ENCODE measurements around the gene F2RL2. TPM values are rescaled to one million over a fixed set of nuclear protein-coding genes. Genes with fewer than 3 reads are reported as not detected.

F2RL2 gene
- total RNA-seq, 1 experiment from 2014 or later, result 0.13 TPM

DNA sequence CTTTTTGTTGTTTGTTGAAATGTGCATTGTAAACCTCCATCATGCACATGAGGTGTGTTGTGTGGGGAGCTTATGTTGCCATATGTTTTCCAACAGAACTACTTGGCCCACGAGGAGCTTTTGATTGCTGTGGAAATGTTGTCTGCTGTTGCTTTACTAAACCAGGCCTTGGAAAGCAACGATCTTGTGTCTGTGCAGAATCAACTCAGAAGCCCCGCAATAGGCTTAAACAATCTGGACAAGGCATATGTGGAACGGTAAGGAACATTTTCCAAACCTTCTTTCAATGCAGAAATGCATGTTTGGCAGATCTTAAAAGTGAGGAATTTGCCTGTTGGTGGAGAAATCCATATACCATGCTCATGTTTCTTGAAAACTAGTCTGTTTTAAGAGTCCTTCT, 22.5 kb downstream of the F2RL2 start:
- Histone ChIP-seq H3K36me3 (ENCODE audit: control insufficient read depth, insufficient read depth, low read length) (no peaks in the 10 kb centered on the region), H3K9me3 (ENCODE audit: control insufficient read depth, insufficient read depth, low read depth, low read length) (no peaks in the 10 kb centered on the region), H3K27me3 (ENCODE audit: control insufficient read depth, insufficient read depth, low read length) (no peaks in the 10 kb centered on the region), H3K4me1 (ENCODE audit: control insufficient read depth, insufficient read depth, low read length) (no peaks in the 10 kb centered on the region), H3K27ac (ENCODE audit: low read length) (no peak overlapping the region), H3K4me3 (ENCODE audit: low read depth in 2 of 2, low read length in 2 of 2) (no peak overlapping the region)
- no peak for DNase-seq (ENCODE audit: low read depth, low spot score)
- ChIA-PET CTCF (no interaction called here), POLR2A (no interaction called here)
- BruUV-seq (replicated peaks), result no TSS peak
- intact Hi-C loops (cut with micrococcal nuclease; ENCODE audit: unreplicated experiment), result loop anchor here (1.0 to 10.0 kb wide), 3 partner anchors 41 to 414 kb away; no protein-coding TSS in a partner anchor
- ATAC-seq, result no peak
- TF ChIP-seq, protein P1, sequence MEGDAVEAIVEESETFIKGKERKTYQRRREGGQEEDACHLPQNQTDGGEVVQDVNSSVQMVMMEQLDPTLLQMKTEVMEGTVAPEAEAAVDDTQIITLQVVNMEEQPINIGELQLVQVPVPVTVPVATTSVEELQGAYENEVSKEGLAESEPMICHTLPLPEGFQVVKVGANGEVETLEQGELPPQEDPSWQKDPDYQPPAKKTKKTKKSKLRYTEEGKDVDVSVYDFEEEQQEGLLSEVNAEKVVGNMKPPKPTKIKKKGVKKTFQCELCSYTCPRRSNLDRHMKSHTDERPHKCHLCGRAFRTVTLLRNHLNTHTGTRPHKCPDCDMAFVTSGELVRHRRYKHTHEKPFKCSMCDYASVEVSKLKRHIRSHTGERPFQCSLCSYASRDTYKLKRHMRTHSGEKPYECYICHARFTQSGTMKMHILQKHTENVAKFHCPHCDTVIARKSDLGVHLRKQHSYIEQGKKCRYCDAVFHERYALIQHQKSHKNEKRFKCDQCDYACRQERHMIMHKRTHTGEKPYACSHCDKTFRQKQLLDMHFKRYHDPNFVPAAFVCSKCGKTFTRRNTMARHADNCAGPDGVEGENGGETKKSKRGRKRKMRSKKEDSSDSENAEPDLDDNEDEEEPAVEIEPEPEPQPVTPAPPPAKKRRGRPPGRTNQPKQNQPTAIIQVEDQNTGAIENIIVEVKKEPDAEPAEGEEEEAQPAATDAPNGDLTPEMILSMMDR (IDR thresholded peaks at IDR 0.05), result no peak
- TF ChIP-seq, protein P2, sequence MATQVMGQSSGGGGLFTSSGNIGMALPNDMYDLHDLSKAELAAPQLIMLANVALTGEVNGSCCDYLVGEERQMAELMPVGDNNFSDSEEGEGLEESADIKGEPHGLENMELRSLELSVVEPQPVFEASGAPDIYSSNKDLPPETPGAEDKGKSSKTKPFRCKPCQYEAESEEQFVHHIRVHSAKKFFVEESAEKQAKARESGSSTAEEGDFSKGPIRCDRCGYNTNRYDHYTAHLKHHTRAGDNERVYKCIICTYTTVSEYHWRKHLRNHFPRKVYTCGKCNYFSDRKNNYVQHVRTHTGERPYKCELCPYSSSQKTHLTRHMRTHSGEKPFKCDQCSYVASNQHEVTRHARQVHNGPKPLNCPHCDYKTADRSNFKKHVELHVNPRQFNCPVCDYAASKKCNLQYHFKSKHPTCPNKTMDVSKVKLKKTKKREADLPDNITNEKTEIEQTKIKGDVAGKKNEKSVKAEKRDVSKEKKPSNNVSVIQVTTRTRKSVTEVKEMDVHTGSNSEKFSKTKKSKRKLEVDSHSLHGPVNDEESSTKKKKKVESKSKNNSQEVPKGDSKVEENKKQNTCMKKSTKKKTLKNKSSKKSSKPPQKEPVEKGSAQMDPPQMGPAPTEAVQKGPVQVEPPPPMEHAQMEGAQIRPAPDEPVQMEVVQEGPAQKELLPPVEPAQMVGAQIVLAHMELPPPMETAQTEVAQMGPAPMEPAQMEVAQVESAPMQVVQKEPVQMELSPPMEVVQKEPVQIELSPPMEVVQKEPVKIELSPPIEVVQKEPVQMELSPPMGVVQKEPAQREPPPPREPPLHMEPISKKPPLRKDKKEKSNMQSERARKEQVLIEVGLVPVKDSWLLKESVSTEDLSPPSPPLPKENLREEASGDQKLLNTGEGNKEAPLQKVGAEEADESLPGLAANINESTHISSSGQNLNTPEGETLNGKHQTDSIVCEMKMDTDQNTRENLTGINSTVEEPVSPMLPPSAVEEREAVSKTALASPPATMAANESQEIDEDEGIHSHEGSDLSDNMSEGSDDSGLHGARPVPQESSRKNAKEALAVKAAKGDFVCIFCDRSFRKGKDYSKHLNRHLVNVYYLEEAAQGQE (IDR thresholded peaks at IDR 0.05; ENCODE audit: insufficient read depth in 1 of 2, low read depth in 2 of 2, low read length in 1 of 2), result no peak
- TF ChIP-seq POLR2AphosphoS5 (IDR thresholded peaks at IDR 0.05; ENCODE audit: low read depth, low read length) (no peak), SIN3A (IDR thresholded peaks at IDR 0.05; ENCODE audit: borderline replicate concordance, insufficient read depth, low read depth, low read length) (no peak), TCF7L2 (IDR thresholded peaks at IDR 0.05; ENCODE audit: low read depth, low read length) (no peak)
- in situ Hi-C loops (cut with HindIII; ENCODE audit: low pct_unique_long_range_greater_than_20kb, low sequenced_read_pairs), result no loop called here

DNA sequence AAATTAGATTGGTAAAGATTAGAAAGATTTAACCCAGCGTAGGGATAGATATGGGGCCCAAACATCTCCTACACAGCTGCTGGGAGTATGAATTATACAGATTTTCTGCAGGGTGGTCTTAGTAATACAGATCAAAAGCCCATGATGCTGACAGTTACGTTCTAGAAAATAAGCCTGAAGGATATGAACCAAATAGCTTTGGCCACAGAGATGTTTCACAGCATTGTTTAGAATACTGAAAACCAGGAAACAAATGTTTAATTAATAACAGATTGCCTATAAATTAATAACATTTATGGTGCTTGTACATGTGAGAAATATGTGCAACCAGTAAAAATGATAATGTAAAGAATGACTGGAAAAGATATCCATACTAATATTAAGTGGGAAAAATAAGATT, 24.7 kb downstream of the F2RL2 start:
- H3K27ac ChIP-seq (ENCODE audit: low read length), result no peak overlapping the region
- TF ChIP-seq SIN3A (IDR thresholded peaks at IDR 0.05; ENCODE audit: borderline replicate concordance, insufficient read depth, low read depth, low read length), result no peak
- TF ChIP-seq TCF7L2 (IDR thresholded peaks at IDR 0.05; ENCODE audit: low read depth, low read length), result no peak
- TF ChIP-seq, protein P2 (IDR thresholded peaks at IDR 0.05; ENCODE audit: insufficient read depth in 1 of 2, low read depth in 2 of 2, low read length in 1 of 2), result no peak
- TF ChIP-seq POLR2AphosphoS5 (IDR thresholded peaks at IDR 0.05; ENCODE audit: low read depth, low read length), result no peak
- H3K4me3 ChIP-seq (ENCODE audit: low read depth in 2 of 2, low read length in 2 of 2), result no peak overlapping the region
- no TSS peak for BruUV-seq (replicated peaks)
- no peaks in the 10 kb centered on the region for H3K36me3 ChIP-seq (ENCODE audit: control insufficient read depth, insufficient read depth, low read length)
- H3K27me3 ChIP-seq (ENCODE audit: control insufficient read depth, insufficient read depth, low read length), result no peaks in the 10 kb centered on the region; the same call in 1 of the 2 replicates
- in situ Hi-C loops (cut with HindIII; ENCODE audit: low pct_unique_long_range_greater_than_20kb, low sequenced_read_pairs), result no loop called here
- ATAC-seq, result no peak
- no peaks in the 10 kb centered on the region for H3K4me1 ChIP-seq (ENCODE audit: control insufficient read depth, insufficient read depth, low read length)
- CTCF ChIA-PET, result no interaction called here
- POLR2A ChIA-PET, result interaction anchor here (0.5 kb wide), 1 partner anchor 186 kb away, joined by 5 read pairs; no protein-coding TSS in a partner anchor
- intact Hi-C loops (cut with micrococcal nuclease; ENCODE audit: unreplicated experiment), result no loop called here
- no peak for DNase-seq (ENCODE audit: low read depth, low spot score)
- no peaks in the 10 kb centered on the region for H3K9me3 ChIP-seq (ENCODE audit: control insufficient read depth, insufficient read depth, low read depth, low read length)
